ENCODE data around the gene HACD3.

DNA sequence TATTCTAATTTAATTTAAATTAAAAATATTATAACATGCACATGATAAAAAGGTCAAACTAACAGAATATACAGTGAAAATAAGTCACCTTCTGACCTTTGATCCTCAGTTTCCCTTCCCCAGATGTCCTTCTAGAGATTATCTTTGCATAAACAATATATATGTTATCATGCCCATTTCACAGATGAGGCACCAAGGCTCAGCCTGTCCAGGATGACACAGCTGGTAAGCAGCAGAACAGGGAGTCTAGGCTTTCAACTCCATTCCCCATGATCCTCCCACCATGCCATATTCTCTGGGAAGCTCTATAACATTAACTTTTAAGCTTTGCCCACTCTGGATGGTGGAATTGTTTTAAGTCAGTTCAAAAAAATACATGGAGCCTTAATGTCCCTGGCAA is 92.8 kb downstream of the HACD3 start:
- TF ChIP-seq ZFP3 (CRISPR knock-in tag; IDR thresholded peaks at IDR 0.05), result no peak
- no peak for TF ChIP-seq GLIS3 (CRISPR knock-in tag; IDR thresholded peaks at IDR 0.05)
- TF ChIP-seq TCF4 (CRISPR knock-in tag; IDR thresholded peaks at IDR 0.05; ENCODE audit: borderline replicate concordance), result no peak
- TF ChIP-seq SNAI2 (CRISPR knock-in tag; IDR thresholded peaks at IDR 0.05), result no peak
- no peak for TF ChIP-seq ZNF70 (CRISPR knock-in tag; IDR thresholded peaks at IDR 0.05)
- TF ChIP-seq RARB (CRISPR knock-in tag; IDR thresholded peaks at IDR 0.05), result no peak
- TF ChIP-seq ZFP30 (CRISPR knock-in tag; IDR thresholded peaks at IDR 0.05), result no peak
- no peak for TF ChIP-seq ZC3H10 (CRISPR knock-in tag; IDR thresholded peaks at IDR 0.05)
- TF ChIP-seq, protein P1, sequence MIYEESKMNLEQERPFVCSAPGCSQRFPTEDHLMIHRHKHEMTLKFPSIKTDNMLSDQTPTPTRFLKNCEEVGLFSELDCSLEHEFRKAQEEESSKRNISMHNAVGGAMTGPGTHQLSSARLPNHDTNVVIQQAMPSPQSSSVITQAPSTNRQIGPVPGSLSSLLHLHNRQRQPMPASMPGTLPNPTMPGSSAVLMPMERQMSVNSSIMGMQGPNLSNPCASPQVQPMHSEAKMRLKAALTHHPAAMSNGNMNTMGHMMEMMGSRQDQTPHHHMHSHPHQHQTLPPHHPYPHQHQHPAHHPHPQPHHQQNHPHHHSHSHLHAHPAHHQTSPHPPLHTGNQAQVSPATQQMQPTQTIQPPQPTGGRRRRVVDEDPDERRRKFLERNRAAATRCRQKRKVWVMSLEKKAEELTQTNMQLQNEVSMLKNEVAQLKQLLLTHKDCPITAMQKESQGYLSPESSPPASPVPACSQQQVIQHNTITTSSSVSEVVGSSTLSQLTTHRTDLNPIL (CRISPR knock-in tag; IDR thresholded peaks at IDR 0.05; ENCODE audit: low read depth), result no peak
- no peak for TF ChIP-seq CSDC2 (CRISPR knock-in tag; IDR thresholded peaks at IDR 0.05)
- no peak for TF ChIP-seq PATZ1 (CRISPR knock-in tag; IDR thresholded peaks at IDR 0.05; ENCODE audit: borderline replicate concordance)
